Measurements from ENCODE around the gene UBE2N.
A peak's percentile ranks its signal among the peaks of the same experiment; 100 is the strongest.

The UBE2N gene

DNA sequence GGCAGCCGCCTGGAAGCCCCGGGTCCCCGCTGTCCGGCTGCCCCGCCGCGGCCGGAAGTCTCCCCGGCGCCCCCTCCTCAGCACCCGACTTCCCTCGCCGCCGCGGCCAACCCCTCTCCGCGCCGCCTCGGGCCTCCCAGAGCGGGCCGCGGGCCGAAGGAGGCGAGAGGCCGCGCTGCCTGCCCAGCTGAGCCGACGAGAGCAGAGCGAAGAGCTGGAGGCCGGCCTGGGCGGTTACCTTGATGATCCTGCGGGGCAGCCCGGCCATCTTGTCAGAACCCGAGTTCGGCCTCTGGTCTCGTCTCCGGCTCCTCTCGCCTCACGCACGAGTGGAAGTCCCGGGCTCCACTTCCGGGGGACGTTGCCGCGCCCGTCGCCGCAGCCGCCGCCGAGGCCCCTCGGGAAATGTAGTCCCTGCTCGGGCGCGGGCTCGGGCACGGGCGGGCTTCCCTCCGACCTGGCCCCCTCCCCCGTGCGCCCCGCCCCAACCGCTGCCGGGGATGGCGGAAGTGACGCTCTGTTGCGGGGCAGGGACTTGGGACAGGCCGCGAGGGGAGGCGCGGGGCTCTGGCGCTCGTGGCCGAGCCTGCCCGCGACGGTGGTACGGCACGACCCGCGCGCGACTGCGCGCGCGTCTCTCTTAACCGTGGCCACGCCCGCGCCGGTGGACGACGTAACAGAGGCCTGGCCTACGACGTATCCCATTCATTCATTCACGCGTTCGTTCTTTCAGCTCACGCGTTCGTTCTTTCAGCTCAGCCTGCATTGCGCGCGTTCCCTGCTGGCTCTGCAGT lies at the start of gene UBE2N:
Gene UBE2N (minus strand): TSS at position 331 of the 794 bp plus-strand sequence. CDS start 63 bp downstream, at position 268.
- DNase-seq (ENCODE audit: low read depth), result peak; percentile 67

DNA sequence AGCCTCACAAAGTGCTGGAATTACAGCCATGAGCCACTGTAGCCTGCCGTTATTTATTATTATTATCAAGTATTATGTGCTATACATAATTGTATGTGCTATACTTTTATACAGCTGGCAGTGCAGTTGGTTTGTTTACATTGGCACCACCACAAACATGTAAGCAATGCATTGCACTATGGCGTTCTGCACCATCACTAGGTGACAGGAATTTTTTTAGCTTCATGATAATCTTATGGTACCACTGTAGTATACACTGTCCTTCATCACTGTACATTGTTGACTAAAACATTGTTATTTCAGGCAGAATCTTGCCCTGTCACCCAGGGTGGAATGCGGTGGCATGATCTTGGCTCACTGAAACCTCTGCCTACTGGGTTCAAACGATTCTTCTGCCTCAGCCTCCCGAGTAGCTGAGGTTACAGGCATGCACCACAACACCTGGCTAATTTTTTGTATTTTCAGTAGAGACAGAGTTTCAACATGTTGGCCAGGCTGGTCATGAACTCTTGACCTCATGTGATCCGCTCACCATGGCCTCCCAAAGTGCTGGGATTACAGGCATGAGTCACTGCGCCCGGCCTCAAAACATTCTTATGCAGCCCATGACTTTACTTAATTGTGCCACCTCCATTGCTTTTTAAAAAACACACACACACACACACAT lies 42.7 kb upstream of the UBE2N start:
- no peak for DNase-seq (ENCODE audit: low read depth)

DNA sequence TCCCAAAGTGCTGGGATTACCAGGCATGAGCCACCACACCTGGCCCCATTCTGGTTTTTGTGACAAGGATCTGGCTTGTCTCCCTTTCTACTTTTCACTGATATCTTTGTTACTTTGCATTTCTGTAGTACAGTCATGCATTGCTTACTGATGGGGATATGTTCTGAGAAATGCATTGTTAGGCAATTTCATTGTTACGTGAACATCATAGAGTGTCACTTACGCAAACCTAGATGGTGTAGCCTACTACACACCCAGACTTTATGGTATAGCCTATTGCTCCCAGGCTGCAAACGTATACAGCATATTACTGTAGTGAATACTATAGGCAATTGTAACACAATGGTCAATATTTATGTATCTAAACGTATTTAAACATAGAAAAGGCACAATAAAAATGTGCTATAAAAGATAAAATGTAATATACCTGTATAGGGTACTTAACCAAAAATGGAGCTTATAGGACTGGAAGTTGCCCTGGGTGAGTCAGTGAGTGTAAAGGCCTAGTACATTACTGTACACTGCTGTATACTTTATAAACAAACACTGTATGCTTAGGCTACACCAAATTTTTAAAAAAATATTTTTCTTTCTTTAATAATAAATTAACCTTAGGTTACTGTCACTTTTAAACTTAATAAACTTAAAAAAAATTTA lies 41.5 kb upstream of the UBE2N start:
- DNase-seq (ENCODE audit: low read depth), result no peak

DNA sequence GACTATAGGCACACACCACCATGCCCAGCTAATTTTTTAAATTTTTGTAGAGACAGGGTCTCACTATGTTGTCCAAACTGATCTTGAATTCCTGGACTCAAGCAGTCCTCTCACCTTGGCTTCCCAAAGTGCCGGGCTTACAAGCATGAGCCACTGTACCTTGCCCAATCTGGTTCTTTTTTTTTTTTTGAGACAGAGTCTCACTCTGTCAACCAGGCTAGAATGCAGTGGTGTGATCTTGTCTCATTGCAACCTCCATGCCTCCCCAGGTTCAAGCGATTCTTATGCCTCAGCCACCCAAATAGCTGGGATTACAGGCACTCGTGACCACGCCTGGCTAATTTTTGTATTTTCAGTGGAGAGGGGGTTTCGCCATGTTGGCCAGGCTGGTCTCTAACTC lies 41.0 kb upstream of the UBE2N start:
- no peak for DNase-seq (ENCODE audit: low read depth)

GRCh38 chr12:93476555-93476954 lies 34.8 kb upstream of the UBE2N start:
- no peak for DNase-seq (ENCODE audit: low read depth)

DNA sequence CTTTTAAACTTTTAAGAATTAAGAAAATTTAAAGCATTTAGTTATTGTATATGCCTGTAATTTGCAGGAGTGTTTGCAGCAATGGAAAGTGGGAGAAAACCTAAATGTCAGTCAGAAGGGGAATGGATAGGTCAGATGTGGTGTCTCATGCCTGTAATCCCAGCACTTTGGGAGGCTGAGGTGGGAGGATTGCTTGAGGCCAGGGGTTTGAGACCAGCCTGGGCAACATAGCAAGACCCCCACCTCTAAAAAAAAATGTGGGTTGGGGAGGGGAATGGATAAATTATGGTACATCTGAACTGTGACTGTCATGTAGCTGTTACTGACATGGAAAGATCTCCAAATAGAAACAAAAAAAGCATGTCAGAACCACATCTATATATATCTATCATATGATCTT lies 27.6 kb upstream of the UBE2N start:
- no peak for DNase-seq (ENCODE audit: low read depth)

DNA sequence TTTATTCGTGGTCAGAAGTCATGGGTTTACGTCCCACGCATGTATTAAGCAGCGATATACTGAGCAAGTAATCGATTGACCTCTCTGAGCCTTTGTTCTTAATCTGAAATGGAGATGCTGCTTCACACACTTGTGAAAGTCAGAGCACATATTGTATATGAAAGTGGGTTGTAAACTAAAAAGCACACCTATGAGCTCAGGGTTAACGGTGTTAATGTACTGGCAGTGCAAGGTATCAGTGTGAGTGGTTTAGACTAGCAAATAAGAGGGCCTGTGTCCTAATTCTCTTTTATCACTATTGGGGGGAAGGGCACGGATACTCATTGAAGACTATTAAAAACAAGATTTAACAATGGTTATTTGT lies 26.2 kb upstream of the UBE2N start:
- DNase-seq (ENCODE audit: low read depth), result no peak

- DNase-seq (ENCODE audit: low read depth), result peak; percentile 61
Observed at GRCh38 chr12:93467351-93468007, 25.7 kb upstream of the UBE2N start, which contains the start of gene MRPL42. Gene MRPL42 (plus strand): TSS chr12:93467514. CDS start chr12:93469286, 1,772 bp downstream.

- DNase-seq (ENCODE audit: low read depth), result no peak
Observed at GRCh38 chr12:93466625-93467350, 25.0 kb upstream of the UBE2N start.

GRCh38 chr12:93465841-93466240 lies 24.1 kb upstream of the UBE2N start:
- DNase-seq (ENCODE audit: low read depth), result no peak

DNA sequence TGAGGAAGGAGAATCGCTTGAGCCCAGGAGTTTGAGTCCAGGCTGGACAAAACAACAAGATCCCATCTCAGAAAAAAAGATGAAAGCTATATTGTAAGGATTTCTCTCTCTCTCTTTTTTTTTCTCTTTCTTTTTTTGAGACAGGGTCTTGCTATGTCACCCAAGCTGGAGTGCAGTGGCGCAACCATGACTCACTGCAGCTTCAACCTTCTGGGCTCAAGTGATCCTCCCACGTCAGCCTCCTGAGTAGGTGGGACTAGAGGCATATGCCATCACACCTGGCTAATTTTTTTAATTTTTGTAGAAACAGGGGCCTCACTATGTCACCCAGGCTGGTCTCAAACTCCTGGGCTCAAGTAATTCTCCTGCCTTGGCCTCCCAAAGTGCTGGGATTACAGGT lies 19.8 kb upstream of the UBE2N start:
- no peak for DNase-seq (ENCODE audit: low read depth)

GRCh38 chr12:93460902-93461301 lies 19.2 kb upstream of the UBE2N start:
- no peak for DNase-seq (ENCODE audit: low read depth)

DNA sequence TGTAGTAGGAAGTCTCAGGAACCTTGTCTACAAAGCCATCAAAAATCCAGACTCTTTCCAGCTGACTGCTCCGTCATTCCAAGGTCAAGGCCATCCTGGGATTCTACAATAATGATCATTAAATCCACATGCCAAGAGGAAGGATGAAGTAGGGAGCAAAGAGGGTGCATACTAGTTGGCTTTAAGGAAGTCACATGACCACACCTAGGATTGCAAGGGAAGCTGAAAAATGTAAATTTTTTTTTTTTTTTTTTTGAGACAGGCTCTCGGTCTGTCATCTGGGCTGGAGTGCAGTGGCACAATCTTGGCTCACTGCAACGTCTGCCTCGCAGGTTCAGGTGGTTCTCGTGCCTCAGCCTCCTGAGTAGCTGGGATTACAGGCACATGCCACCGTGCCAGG lies 18.3 kb upstream of the UBE2N start:
- DNase-seq (ENCODE audit: low read depth), result no peak

DNA sequence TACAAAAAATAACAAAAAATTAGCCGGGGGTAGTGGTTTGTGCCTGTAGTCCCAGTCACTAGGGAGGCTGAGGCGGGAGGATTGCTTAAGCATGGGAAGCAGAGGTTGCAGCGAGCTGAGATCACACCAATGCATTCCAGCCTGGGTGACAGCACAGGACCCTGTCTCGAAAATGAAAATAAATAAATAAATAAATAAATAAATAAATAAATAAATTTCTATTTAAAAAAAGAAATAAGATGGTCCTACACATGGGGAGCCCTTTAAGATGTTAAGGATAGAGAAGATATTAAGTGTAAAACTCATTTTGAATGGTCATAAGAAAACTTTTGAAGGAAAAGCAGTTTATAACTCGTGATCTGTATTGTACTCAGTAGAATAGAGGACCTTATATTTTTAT lies 17.4 kb upstream of the UBE2N start:
- no peak for DNase-seq (ENCODE audit: low read depth)

DNA sequence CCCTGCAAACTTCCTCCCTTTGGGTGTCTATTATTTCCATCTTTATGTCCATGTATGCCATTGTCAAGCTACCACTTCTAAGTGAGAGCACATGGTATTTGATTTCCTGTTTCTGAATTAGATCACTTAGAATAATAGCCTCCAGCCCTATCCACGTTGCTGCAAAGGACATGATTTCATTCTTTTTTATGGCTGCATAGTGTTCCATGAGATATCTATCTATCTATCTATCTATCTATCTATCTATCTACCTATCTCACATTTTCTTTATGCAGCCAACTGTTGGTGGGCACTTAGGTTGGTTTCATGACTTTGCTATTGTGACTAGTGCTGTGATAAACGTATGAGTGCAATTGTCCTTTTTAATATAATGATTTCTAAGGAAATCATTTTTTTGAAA lies 14.3 kb upstream of the UBE2N start:
- DNase-seq (ENCODE audit: low read depth), result no peak

GRCh38 chr12:93453633-93454032 lies 11.9 kb upstream of the UBE2N start:
- DNase-seq (ENCODE audit: low read depth), result peak; percentile 41

GRCh38 chr12:93451423-93452158 lies 9.8 kb upstream of the UBE2N start:
- DNase-seq (ENCODE audit: low read depth), result no peak

DNA sequence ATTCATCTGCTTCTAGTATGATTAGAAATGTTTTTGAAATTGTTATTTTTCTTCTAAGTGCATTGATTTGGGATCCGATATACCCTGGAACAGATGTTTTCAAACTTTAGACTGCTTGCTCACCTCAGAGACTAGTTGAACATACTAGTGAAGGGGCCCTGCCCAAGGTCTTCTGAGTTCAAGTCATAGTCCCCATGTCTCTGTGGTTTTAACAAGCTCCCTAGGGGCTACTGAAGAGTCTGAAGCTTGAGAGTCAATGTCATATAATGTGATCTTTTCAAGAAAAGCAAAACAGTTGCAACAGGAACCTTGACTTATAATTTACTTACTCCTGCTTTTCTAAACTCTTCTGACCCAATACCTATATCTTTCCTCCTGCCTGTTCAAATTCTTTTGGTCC lies 7.5 kb upstream of the UBE2N start:
- no peak for DNase-seq (ENCODE audit: low read depth)

DNA sequence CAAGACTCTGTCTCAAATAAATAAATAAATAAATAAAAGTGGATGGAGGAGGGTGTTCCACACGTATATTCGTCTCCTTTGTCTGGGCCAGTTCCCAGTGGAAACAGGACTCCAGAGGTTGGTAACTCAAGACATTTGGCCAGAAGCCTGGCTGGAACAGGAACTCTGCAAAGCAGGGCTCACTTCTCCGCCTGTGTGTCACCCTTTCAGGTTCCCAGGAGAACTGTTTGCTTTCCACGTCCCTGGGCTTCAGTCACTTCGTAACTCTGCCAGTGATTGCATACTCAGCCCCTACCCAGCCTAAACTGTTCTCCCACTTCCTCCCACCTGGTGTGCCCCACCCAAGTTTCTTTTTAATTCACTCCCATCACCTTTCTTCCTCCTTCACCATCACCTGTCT lies 7.0 kb upstream of the UBE2N start:
- DNase-seq (ENCODE audit: low read depth), result no peak

DNA sequence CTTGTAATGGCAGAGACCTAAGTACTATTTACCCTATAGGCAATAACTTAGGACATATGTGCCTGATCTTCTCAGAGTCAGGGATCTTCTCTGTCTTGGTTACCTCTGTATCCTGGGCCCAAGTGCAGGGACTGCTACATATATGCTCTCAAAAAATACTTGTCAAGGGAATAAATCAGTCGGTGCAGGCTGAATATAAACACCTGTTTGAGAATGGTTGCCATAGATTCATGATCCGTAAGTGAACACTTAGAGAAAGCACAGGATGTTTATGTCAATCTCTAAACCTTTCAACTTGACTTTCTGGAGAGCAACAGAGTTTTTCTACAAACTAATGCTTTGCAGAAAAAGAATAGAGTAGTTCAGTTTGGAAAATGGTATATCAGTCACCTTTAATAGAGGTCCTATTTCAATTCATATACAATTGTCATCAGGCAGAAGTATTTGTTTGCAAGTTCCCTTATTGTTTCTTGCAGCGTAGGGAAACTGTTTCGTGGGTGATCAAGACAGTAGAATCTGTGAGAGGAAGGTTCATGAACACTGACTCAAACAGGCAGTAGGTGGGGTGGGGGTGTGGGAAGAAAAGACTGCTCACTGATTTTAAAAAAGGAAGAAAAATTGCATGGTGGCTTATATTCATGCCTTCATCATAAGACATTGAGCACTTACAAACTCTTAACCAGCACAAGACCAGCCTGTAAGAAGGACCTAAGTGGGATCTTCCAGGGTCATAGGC lies 6.0 kb upstream of the UBE2N start:
- DNase-seq (ENCODE audit: low read depth), result no peak

GRCh38 chr12:93443576-93443975 lies 1.8 kb upstream of the UBE2N start:
- DNase-seq (ENCODE audit: low read depth), result no peak
